Glutamatergic neuron (in vitro differentiated cells): Measurements from ENCODE around the gene GPC2. TPM values are rescaled to one million over a fixed set of nuclear protein-coding genes. Genes with fewer than 3 reads are reported as not detected.

Source experiments
- DNase-seq: peaks from one replicate; pipeline ENCODE4 v3.0.0; 2022
- H3K27ac Mint-ChIP-seq: one replicate; pipeline ENCODE4 v1.8.0; 2020; ENCODE audit warnings: mild to moderate bottlenecking, mixed read lengths, inconsistent platforms; ENCODE audit not compliant: unreplicated experiment
- H3K27me3 Mint-ChIP-seq: one replicate; pipeline ENCODE4 v1.8.0; 2020; ENCODE audit warnings: mild to moderate bottlenecking, moderate library complexity, mixed read lengths, inconsistent platforms; ENCODE audit not compliant: unreplicated experiment
- H3K36me3 Mint-ChIP-seq: one replicate; pipeline ENCODE4 v1.8.0; 2020; ENCODE audit warnings: mild to moderate bottlenecking, mixed read lengths, inconsistent platforms; ENCODE audit not compliant: unreplicated experiment
- H3K4me1 Mint-ChIP-seq: one replicate; pipeline ENCODE4 v1.8.0; 2020; ENCODE audit warnings: mild to moderate bottlenecking, low read depth, mixed read lengths, inconsistent platforms; ENCODE audit not compliant: unreplicated experiment
- H3K4me3 Mint-ChIP-seq: one replicate; pipeline ENCODE4 v1.8.0; 2020; ENCODE audit warnings: mild to moderate bottlenecking, mixed read lengths, inconsistent platforms; ENCODE audit not compliant: unreplicated experiment
- H3K9me3 Mint-ChIP-seq: one replicate; pipeline ENCODE4 v1.8.0; 2020; ENCODE audit warnings: mild to moderate bottlenecking, moderate library complexity, mixed read lengths, inconsistent platforms; ENCODE audit not compliant: unreplicated experiment
- CTCF ChIP-seq: fragments of 200-600 bp; sonication (generic); IDR thresholded peaks from one replicate; pipeline ENCODE4 v1.5.0; 2021; ENCODE audit not compliant: partially characterized antibody, unreplicated experiment
- total RNA-seq: library from RNA; stranded (reverse); fragmentation: NEBNext Ultra II Directional; extraction: Animal tissue kit (Norgen Biotek cat#: 25700); gene quantifications from one replicate; pipeline ENCODE4 v1.2.1, GENCODE V29; 2021; ENCODE audit not compliant: unreplicated experiment

The GPC2 gene
- total RNA-seq, 1 donor from 2014 or later: 530 TPM

DNA sequence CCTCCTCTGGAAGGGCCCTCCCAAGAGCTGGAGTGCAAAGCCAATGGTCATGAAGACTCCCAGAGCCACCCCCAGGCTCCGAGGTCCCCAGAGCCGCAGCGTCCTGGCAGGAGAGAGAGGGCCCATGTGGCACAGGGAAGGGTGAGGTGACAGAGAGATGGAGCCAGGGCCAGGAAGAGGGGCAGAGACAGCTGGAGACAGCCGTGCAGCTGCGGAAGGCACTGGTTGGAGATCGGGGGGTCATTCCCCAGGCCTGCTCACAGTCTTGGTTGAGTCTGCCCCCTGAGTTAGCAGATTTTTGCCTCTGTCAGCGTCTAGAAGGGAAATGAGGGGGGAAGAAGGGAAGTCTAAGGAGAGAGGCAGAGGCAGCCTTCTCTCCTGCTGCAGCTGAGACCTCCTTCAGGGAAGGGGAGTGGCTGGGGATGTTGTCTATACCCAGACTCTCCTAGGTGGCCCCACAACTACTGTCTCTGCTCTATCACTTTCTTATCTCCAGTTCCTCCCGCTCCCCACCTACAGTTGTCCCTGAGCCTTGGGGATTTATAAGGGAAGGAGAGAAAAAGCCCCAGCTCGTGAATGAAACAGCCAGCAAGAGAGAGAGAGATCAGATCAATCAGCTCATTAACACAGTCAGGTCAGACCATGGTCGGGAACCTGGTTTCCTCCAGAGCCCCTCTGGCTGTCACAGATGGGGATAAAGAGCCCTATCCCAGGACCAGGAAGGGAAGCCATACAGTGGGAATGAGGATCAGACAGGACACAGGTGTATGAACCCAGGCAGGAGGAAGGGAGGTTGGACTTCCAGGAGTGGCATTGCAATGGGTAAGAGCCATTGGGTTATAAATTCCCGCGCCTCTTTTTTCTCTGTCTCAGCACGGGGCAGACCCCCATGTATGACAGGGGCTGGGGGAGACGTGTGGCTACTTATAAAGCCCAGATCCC is 9.9 kb downstream of the GPC2 start:
- peaks cover 26% of the 10 kb centered on the region for H3K27me3 Mint-ChIP-seq
- H3K4me1 Mint-ChIP-seq: peaks cover 26% of the 10 kb centered on the region
- peak overlapping the region; percentile 11 for H3K27ac Mint-ChIP-seq
- H3K36me3 Mint-ChIP-seq: peaks cover 4% of the 10 kb centered on the region
- no peak for TF ChIP-seq CTCF
- DNase-seq: no peak
- H3K4me3 Mint-ChIP-seq: peak overlapping the region; percentile 66
- H3K9me3 Mint-ChIP-seq: peaks cover 10% of the 10 kb centered on the region

DNA sequence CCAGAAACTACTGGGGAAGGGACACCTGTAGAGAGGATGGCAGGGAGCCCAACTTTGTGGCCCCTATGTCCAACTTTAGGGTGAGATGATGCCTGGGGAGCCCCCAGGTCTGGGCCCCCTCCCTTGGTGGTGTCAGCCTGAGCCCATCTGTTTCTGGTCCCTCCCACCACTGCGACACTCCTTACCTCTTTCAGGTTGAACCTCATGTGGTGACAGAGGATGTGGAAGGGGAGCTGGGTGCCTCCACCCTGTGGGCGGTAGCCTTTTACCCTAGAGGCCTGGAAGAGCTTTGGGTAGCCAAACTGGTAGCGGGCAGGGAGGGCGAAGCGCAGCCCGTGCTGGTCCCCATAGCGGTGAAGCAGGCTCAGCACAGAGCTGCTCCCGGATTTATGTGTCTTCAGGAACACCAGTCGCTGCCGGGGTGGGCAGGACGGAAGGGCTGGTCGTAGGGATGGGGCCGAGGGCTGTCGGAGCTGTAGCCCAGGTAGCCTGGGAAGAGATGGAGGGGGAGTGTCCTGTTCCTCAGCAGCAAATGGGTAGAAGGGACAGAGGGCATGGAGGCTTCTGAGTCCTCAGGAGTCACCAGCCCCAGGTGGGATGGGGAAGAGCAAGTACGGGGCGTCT is 10.8 kb downstream of the GPC2 start:
- peaks cover 7% of the 10 kb centered on the region for H3K9me3 Mint-ChIP-seq
- peaks cover 27% of the 10 kb centered on the region for H3K27me3 Mint-ChIP-seq
- peak overlapping the region; percentile 20 for H3K4me3 Mint-ChIP-seq
- H3K36me3 Mint-ChIP-seq: peaks cover 4% of the 10 kb centered on the region
- no peak overlapping the region for H3K27ac Mint-ChIP-seq
- peaks cover 24% of the 10 kb centered on the region for H3K4me1 Mint-ChIP-seq
- no peak for DNase-seq
- TF ChIP-seq CTCF: no peak

GRCh38 chr7:100163871-100164270 is 13.3 kb downstream of the GPC2 start:
- peaks cover 4% of the 10 kb centered on the region for H3K9me3 Mint-ChIP-seq
- DNase-seq: no peak
- H3K27me3 Mint-ChIP-seq: peaks cover 23% of the 10 kb centered on the region
- H3K4me1 Mint-ChIP-seq: peaks cover 19% of the 10 kb centered on the region
- no peak overlapping the region for H3K4me3 Mint-ChIP-seq
- no peaks in the 10 kb centered on the region for H3K36me3 Mint-ChIP-seq
- no peak for TF ChIP-seq CTCF
- H3K27ac Mint-ChIP-seq: no peak overlapping the region

DNA sequence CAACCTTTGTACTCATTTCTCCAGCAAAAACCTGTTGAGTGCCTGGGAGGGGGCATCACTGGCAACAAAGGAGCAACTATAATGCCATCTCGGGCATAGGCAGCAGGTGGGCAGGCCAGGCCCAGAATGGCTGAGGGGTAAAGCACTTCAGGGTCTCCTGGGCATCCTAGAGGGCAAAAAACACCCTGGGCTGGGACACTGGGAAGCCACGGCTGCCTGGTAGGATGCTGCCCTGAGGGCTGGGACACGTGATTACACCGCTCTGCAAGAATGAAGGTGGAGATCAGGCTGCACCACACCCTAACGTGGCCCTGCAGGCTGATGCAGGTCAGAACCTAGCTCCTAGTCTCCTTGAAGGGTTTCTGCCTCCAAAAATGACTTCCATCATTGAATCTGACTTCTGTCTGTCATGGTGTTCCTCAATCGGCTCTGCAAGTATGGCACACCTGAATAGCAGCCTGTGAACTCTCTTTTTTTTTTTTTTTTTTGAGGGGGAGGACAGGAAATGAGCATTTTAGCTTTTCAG is 14.1 kb downstream of the GPC2 start:
- H3K36me3 Mint-ChIP-seq: no peaks in the 10 kb centered on the region
- DNase-seq: no peak
- H3K27ac Mint-ChIP-seq: no peak overlapping the region
- H3K4me3 Mint-ChIP-seq: no peak overlapping the region
- TF ChIP-seq CTCF: no peak
- peaks cover 17% of the 10 kb centered on the region for H3K27me3 Mint-ChIP-seq
- H3K4me1 Mint-ChIP-seq: peaks cover 13% of the 10 kb centered on the region
- peaks cover 4% of the 10 kb centered on the region for H3K9me3 Mint-ChIP-seq
